Endodermal cell (in vitro differentiated cells): ENCODE results near the gene RPUSD4. TPM values are rescaled to one million over a fixed set of nuclear protein-coding genes. Genes with fewer than 3 reads are reported as not detected.

Experiments used
- DNase-seq: peaks from one replicate; pipeline ENCODE4 v3.0.0-alpha.2; 2017
- H3K27ac ChIP-seq: 2 replicates; pipeline ENCODE4 v1.5.1; 2013; ENCODE audit warnings: mild to moderate bottlenecking, low read depth, low read length, moderate library complexity
- H3K27me3 ChIP-seq: 2 replicates; pipeline ENCODE4 v1.6.1; 2013; ENCODE audit warnings: mild to moderate bottlenecking, low read length, moderate library complexity; ENCODE audit not compliant: insufficient read depth, control insufficient read depth, poor library complexity, severe bottlenecking
- H3K36me3 ChIP-seq: 2 replicates; pipeline ENCODE4 v1.7.0; 2013; ENCODE audit warnings: mild to moderate bottlenecking, low read length, moderate library complexity; ENCODE audit not compliant: control insufficient read depth, insufficient read depth
- H3K4me1 ChIP-seq: one replicate; pipeline ENCODE4 v1.7.0; 2013; ENCODE audit warnings: low read length; ENCODE audit not compliant: control insufficient read depth, insufficient read depth
- H3K4me3 ChIP-seq: 2 replicates; pipeline ENCODE4 v1.5.1; 2013; ENCODE audit warnings: mild to moderate bottlenecking, low read length, moderate library complexity
- H3K9ac ChIP-seq: 2 replicates; pipeline ENCODE4 v1.6.1; 2013; ENCODE audit warnings: mild to moderate bottlenecking, low read length, moderate library complexity; ENCODE audit not compliant: poor library complexity, severe bottlenecking; ENCODE audit errors: extremely low read depth
- H3K9me3 ChIP-seq: 2 replicates; pipeline ENCODE4 v1.6.1; 2013; ENCODE audit warnings: mild to moderate bottlenecking, low read length, moderate library complexity; ENCODE audit not compliant: control insufficient read depth
- H3K27ac Mint-ChIP-seq: 2 replicates; pipeline ENCODE4 v1.8.0; 2020; ENCODE audit warnings: mixed read lengths
- H3K27me3 Mint-ChIP-seq: 2 replicates; pipeline ENCODE4 v1.8.0; 2021; ENCODE audit warnings: mild to moderate bottlenecking, mixed read lengths; ENCODE audit not compliant: insufficient read depth
- H3K36me3 Mint-ChIP-seq: 2 replicates; pipeline ENCODE4 v1.8.0; 2020; ENCODE audit warnings: low read depth, mixed read lengths
- H3K4me1 Mint-ChIP-seq: 2 replicates; pipeline ENCODE4 v1.8.0; 2020; ENCODE audit warnings: mixed read lengths
- H3K4me3 Mint-ChIP-seq: 2 replicates; pipeline ENCODE4 v1.8.0; 2020; ENCODE audit warnings: mild to moderate bottlenecking, moderate library complexity, mixed read lengths
- H3K9me3 Mint-ChIP-seq: 2 replicates; pipeline ENCODE4 v1.8.0; 2020; ENCODE audit warnings: mild to moderate bottlenecking, mixed read lengths
- CTCF ChIP-seq: fragments of 200-600 bp; sonication (generic); conservative IDR thresholded peaks from 2 replicates; pipeline ENCODE4 v1.5.0; 2021; ENCODE audit warnings: antibody characterized with exemption, mild to moderate bottlenecking
- whole genome bisulfite sequencing, 2 experiments: methylation state at CpG; one replicate each; pipeline versions ENCODE4 v1.1.5 to v1.1.7; 2013; ENCODE audit warnings: missing lambda C conversion rate in 2 of 2, mixed read lengths in 1 of 2; ENCODE audit not compliant: insufficient coverage in 1 of 2, insufficient read length in 1 of 2; 5-methylcytosine and 5-hydroxymethylcytosine counted together
- total RNA-seq, 2 donors: library from RNA; stranded (reverse); fragmentation: NEBNext Ultra II Directional in 1 of 2; extraction: Animal tissue kit (Norgen Biotek cat#: 25700) in 1 of 2; gene quantifications; 2 replicates in 1 of 2; 3 replicates in 1 of 2; pipeline ENCODE4 v1.2.1, GENCODE V29; 2021

RPUSD4 gene
- total RNA-seq, 2 donors from 2014 or later, result 36.8 to 37.7 TPM

- Histone ChIP-seq H3K9me3 (peaks cover 5% of the 10 kb centered on the region), H3K4me3 (no peak overlapping the region), H3K27me3 (no peaks in the 10 kb centered on the region), H3K9ac (no peak overlapping the region), H3K36me3 (no peaks in the 10 kb centered on the region), H3K4me1 (no peaks in the 10 kb centered on the region), H3K27ac (no peak overlapping the region)
- no peak for DNase-seq
- TF ChIP-seq CTCF, result no peak
- Mint-ChIP-seq H3K4me3 (no peak overlapping the region), H3K9me3 (no peaks in the 10 kb centered on the region), H3K36me3 (peaks cover 13% of the 10 kb centered on the region), H3K27ac (no peak overlapping the region), H3K27me3 (no peaks in the 10 kb centered on the region), H3K4me1 (no peaks in the 10 kb centered on the region)
- 85 to 95% methylated on average over 18 to 25 of the region's 26 CpGs for WGBS, 2 experiments
Observed at GRCh38 chr11:126185259-126186024, 26.0 kb downstream of the RPUSD4 start.

GRCh38 chr11:126182787-126183445 lies 28.5 kb downstream of the RPUSD4 start:
- Histone ChIP-seq H3K9me3 (peaks cover 5% of the 10 kb centered on the region), H3K27ac (no peak overlapping the region), H3K27me3 (no peaks in the 10 kb centered on the region), H3K4me3 (no peak overlapping the region), H3K9ac (no peak overlapping the region), H3K36me3 (no peaks in the 10 kb centered on the region), H3K4me1 (no peaks in the 10 kb centered on the region)
- TF ChIP-seq CTCF, result no peak
- 91 to 94% methylated on average over 5 to 11 of the region's 11 CpGs for WGBS, 2 experiments
- Mint-ChIP-seq H3K36me3 (peaks cover 4% of the 10 kb centered on the region), H3K27ac (no peak overlapping the region), H3K4me3 (no peak overlapping the region), H3K27me3 (no peaks in the 10 kb centered on the region), H3K4me1 (no peaks in the 10 kb centered on the region), H3K9me3 (no peaks in the 10 kb centered on the region)
- no peak for DNase-seq

DNA sequence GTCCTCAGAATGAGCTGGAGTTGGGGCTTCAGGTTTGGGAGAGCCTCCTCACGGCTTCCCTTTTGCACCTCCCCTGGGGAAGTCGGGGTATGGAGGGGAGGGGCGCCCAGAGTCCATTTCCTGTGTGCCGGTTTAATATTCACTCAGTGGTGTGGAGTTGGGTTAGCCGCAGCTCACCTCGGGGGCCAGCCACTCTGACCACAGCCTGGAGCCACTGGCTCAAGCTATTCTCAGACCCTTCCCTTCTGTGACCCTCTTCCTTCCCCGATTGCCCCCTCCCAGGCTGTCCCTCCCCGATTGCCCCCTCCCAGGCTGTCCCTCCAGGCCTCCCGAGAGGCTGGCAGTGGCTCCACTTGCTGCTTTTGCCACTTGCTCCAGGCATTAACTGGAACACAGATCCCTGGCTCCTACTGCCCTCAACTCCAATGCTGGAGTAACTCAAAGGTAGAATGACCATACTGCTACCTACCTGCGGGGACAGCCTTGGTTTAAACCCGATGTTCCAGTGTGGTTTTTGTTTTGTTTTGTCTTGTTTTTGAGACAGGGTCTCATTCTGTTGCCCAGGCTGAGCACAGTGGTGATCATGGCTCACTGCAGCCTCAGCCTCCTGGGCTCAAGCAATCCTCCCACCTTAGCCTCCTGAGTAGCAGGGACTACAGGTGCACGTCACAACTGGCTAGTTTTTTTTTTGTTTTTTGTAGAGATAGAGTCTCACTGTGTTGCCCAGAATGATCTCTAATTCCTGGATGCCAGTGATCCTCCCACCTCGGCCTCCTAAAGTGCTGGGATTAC lies 29.3 kb downstream of the RPUSD4 start:
- no peak overlapping the region for H3K27ac Mint-ChIP-seq
- peak; percentile 38 for TF ChIP-seq CTCF

More for the DNA sequence above, 29.3 kb downstream of the RPUSD4 start:
- Histone ChIP-seq H3K9me3 (peaks cover 5% of the 10 kb centered on the region), H3K36me3 (no peaks in the 10 kb centered on the region), H3K9ac (no peak overlapping the region), H3K4me3 (no peak overlapping the region), H3K27me3 (no peaks in the 10 kb centered on the region), H3K4me1 (no peaks in the 10 kb centered on the region), H3K27ac (no peak overlapping the region)
- Mint-ChIP-seq H3K4me3 (no peak overlapping the region), H3K4me1 (no peaks in the 10 kb centered on the region), H3K9me3 (no peaks in the 10 kb centered on the region), H3K27me3 (no peaks in the 10 kb centered on the region), H3K36me3 (peaks cover 4% of the 10 kb centered on the region)
- DNase-seq, result no peak
- WGBS, 2 experiments, result 85 to 95% methylated on average over 4 to 13 of the region's 13 CpGs
